ENCODE results near the gene ARID5B.

DNA sequence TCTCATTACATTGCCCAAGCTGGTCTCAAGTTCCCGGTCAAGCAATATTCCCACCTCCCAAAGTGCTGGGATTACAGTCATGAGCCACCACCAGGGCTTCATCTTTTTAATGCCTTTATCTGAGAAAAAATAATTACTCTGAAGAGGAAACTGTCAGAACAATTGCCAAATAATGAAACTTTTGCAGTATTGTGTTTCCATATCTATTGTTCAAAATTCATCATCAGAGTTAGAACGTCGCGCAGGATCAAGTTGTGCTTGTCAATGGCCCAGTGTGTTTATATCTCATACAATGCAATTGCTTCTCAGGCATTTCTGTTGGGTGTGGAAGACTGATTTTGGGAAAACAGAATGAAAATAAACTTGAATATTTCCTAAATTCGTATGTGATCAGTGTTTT lies 143.1 kb downstream of the ARID5B start:
- TF ChIP-seq, protein P1, sequence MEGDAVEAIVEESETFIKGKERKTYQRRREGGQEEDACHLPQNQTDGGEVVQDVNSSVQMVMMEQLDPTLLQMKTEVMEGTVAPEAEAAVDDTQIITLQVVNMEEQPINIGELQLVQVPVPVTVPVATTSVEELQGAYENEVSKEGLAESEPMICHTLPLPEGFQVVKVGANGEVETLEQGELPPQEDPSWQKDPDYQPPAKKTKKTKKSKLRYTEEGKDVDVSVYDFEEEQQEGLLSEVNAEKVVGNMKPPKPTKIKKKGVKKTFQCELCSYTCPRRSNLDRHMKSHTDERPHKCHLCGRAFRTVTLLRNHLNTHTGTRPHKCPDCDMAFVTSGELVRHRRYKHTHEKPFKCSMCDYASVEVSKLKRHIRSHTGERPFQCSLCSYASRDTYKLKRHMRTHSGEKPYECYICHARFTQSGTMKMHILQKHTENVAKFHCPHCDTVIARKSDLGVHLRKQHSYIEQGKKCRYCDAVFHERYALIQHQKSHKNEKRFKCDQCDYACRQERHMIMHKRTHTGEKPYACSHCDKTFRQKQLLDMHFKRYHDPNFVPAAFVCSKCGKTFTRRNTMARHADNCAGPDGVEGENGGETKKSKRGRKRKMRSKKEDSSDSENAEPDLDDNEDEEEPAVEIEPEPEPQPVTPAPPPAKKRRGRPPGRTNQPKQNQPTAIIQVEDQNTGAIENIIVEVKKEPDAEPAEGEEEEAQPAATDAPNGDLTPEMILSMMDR (IDR thresholded peaks at IDR 0.05): no peak
- TF ChIP-seq POLR2A (IDR thresholded peaks at IDR 0.05): no peak
